Measurements from ENCODE around the gene PRKG1. TPM values are rescaled to one million over a fixed set of nuclear protein-coding genes. Genes with fewer than 3 reads are reported as not detected.
A peak's percentile ranks its signal among the peaks of the same experiment; 100 is the strongest.

The PRKG1 gene
- total RNA-seq, 4 donors from 2014 or later: 24.0 to 89.1 (median 45.7) TPM

DNA sequence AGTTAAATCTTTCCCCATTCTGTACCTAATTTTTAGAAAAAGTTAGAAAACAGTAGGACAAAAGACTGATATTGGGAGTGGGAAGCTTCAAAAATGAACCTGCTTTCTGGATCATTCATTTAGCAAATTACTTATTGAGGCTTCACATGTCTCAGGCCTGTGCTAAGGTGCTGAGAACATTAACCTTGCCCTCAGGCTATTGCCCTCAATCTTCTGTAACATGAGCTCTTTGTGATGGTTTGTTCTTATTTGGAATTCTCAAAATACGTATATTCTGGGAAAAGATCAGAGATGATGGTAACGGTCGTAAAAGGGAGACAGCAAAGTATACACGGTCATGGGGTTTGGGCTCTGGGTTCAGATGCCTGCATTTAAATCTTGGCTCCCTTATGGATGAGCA is 39.5 kb upstream of the PRKG1 start:
- H3K27ac ChIP-seq: no peak overlapping the region
- no peak for DNase-seq
- TF ChIP-seq POLR2A (IDR thresholded peaks at IDR 0.05) (no peak), CTCF (IDR thresholded peaks at IDR 0.05) (no peak)

GRCh38 chr10:51035344-51035743 is 38.9 kb upstream of the PRKG1 start:
- Histone ChIP-seq H3K9me3 (no peaks in the 10 kb centered on the region), H3K4me3 (no peak overlapping the region), H3K27ac (no peak overlapping the region), H3K36me3 (no peaks in the 10 kb centered on the region), H3K4me1 (no peaks in the 10 kb centered on the region), H3K27me3 (no peaks in the 10 kb centered on the region)
- peak in 1 of 3 donors; percentile 54 for DNase-seq
- TF ChIP-seq CTCF (IDR thresholded peaks at IDR 0.05) (no peak), POLR2A (IDR thresholded peaks at IDR 0.05) (no peak)

More for the DNA sequence above, 39.5 kb upstream of the PRKG1 start:
- Histone ChIP-seq H3K27me3 (no peaks in the 10 kb centered on the region), H3K36me3 (no peaks in the 10 kb centered on the region), H3K4me3 (no peak overlapping the region), H3K4me1 (no peaks in the 10 kb centered on the region), H3K9me3 (no peaks in the 10 kb centered on the region)

- Histone ChIP-seq H3K4me3 (no peak overlapping the region), H3K36me3 (no peaks in the 10 kb centered on the region), H3K9me3 (no peaks in the 10 kb centered on the region), H3K27ac (no peak overlapping the region), H3K4me1 (no peaks in the 10 kb centered on the region), H3K27me3 (no peaks in the 10 kb centered on the region)
- DNase-seq: no peak
- TF ChIP-seq CTCF (IDR thresholded peaks at IDR 0.05): no peak
- no peak for TF ChIP-seq POLR2A (IDR thresholded peaks at IDR 0.05)
Observed at GRCh38 chr10:51045871-51046270, 28.4 kb upstream of the PRKG1 start.

GRCh38 chr10:51046654-51047053 is 27.6 kb upstream of the PRKG1 start:
- Histone ChIP-seq H3K27me3 (no peaks in the 10 kb centered on the region), H3K4me1 (no peaks in the 10 kb centered on the region), H3K9me3 (no peaks in the 10 kb centered on the region), H3K36me3 (no peaks in the 10 kb centered on the region), H3K27ac (no peak overlapping the region), H3K4me3 (no peak overlapping the region)
- DNase-seq: no peak
- no peak for TF ChIP-seq CTCF (IDR thresholded peaks at IDR 0.05)
- TF ChIP-seq POLR2A (IDR thresholded peaks at IDR 0.05): no peak

GRCh38 chr10:51047857-51048256 is 26.4 kb upstream of the PRKG1 start:
- Histone ChIP-seq H3K4me1 (no peaks in the 10 kb centered on the region), H3K36me3 (no peaks in the 10 kb centered on the region), H3K27ac (no peak overlapping the region), H3K4me3 (no peak overlapping the region), H3K9me3 (no peaks in the 10 kb centered on the region), H3K27me3 (no peaks in the 10 kb centered on the region)
- TF ChIP-seq CTCF (IDR thresholded peaks at IDR 0.05): no peak
- TF ChIP-seq POLR2A (IDR thresholded peaks at IDR 0.05): no peak
- no peak for DNase-seq

DNA sequence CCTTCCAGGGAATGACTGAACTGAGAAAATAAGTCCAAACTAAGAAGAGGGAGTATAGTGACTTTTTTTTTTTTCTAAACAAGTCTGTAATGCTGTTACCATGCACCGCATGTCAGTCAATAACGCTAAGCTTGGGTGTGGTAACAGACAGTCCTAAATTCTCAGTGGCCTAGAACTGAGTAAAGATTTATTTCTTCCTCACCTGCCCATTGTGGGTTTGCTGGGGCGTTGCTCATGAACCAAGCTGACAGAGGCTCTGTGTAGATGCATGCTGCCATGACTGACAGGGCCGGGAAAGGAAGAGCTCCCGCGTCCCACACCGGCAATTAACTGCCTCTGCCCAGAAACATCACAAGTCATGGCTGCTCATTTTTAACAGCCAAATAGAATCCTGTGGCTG is 25.5 kb upstream of the PRKG1 start:
- Histone ChIP-seq H3K27ac (no peak overlapping the region), H3K4me1 (no peaks in the 10 kb centered on the region), H3K9me3 (no peaks in the 10 kb centered on the region), H3K27me3 (no peaks in the 10 kb centered on the region), H3K4me3 (no peak overlapping the region), H3K36me3 (no peaks in the 10 kb centered on the region)
- TF ChIP-seq POLR2A (IDR thresholded peaks at IDR 0.05) (no peak), CTCF (IDR thresholded peaks at IDR 0.05) (no peak)
- DNase-seq: no peak

Data from Peyer's patch (tissue), 4 donors.